Measurements from ENCODE around the gene PFKFB3.

DNA sequence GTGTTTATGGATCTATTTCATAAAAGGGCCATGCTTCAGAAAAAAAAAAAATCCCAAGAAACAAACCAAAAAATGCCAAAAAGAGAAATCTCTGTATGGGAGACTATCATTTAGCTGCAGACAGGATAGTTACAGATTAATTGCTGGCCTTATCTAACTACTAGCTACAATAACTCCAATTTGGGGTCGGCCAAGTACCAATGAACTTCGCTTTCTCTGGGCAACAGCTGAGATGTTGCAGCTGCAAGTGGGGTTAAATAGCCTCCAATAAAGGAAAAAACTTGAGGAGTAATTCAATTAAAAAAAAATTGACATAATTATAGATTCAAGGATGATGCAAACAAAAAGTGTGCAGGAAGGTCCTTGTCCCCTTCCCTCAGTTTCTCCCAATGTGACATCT lies 73.6 kb downstream of the PFKFB3 start:
- no peak for TF ChIP-seq POLR2A (IDR thresholded peaks at IDR 0.05)
- TF ChIP-seq, protein P1, sequence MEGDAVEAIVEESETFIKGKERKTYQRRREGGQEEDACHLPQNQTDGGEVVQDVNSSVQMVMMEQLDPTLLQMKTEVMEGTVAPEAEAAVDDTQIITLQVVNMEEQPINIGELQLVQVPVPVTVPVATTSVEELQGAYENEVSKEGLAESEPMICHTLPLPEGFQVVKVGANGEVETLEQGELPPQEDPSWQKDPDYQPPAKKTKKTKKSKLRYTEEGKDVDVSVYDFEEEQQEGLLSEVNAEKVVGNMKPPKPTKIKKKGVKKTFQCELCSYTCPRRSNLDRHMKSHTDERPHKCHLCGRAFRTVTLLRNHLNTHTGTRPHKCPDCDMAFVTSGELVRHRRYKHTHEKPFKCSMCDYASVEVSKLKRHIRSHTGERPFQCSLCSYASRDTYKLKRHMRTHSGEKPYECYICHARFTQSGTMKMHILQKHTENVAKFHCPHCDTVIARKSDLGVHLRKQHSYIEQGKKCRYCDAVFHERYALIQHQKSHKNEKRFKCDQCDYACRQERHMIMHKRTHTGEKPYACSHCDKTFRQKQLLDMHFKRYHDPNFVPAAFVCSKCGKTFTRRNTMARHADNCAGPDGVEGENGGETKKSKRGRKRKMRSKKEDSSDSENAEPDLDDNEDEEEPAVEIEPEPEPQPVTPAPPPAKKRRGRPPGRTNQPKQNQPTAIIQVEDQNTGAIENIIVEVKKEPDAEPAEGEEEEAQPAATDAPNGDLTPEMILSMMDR (IDR thresholded peaks at IDR 0.05), result no peak

All from adrenal gland (tissue), 5 donors.